ENCODE measurements around the gene BIRC2. TPM values are rescaled to one million over a fixed set of nuclear protein-coding genes. Genes with fewer than 3 reads are reported as not detected.
A peak's percentile ranks its signal among the peaks of the same experiment; 100 is the strongest.

BIRC2 gene
- total RNA-seq, 1 experiment from 2014 or later = 26.7 TPM

DNA sequence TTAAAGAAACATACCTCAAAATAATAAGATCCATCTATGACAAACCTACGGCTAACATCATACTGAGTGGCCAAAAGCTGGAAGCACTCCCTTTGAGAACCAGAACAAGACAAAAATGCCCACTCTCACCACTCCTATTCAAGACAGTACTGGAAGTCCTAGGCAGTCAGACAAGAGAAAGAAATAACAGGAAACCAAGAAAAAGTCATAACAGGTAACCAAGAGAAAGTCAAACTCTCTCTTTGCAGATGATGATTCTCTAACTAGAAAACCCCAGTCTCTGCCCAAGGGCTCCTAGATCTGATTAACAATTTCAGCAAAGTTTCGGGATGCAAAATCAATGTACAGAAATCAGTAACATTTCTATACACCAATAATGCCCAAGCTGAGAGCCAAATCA lies 70.0 kb downstream of the BIRC2 start:
- H3K9me3 ChIP-seq (replicated peaks) = no peaks in the 10 kb centered on the region
- H3K27ac ChIP-seq = no peak overlapping the region
- H3K27me3 ChIP-seq = no peaks in the 10 kb centered on the region
- 0 out of 2 replicates have a peak, but pooled peaks cover 7% of the 10 kb centered on the region for H3K36me3 ChIP-seq
- no peak for DNase-seq
- peaks cover 22% of the 10 kb centered on the region for H3K4me1 ChIP-seq
- H3K4me3 ChIP-seq = no peak overlapping the region

DNA sequence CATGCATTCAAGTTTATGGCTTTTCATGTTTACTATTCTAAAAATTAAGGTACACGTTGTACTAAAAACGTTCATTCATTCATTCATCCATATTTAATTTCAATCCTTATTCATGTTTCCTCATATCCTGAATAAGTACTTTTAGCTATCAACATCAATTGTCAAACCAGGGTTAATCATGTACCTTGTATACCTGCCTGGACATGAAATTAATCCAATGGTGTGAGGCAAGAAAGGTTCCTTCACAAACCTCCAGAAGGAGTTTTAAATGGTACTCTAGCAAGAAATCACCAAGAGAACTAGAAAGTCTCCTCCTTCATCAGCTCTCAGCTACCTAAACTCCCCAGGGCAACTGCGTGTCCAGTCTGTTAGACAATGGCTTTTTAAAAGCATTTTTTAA lies 72.2 kb downstream of the BIRC2 start:
- no peaks in the 10 kb centered on the region for H3K27me3 ChIP-seq
- 0 out of 2 replicates have a peak, but pooled peaks cover 7% of the 10 kb centered on the region for H3K36me3 ChIP-seq
- no peak overlapping the region for H3K4me3 ChIP-seq
- DNase-seq = no peak
- H3K4me1 ChIP-seq = peaks cover 41% of the 10 kb centered on the region
- H3K27ac ChIP-seq = no peak overlapping the region
- no peaks in the 10 kb centered on the region for H3K9me3 ChIP-seq (replicated peaks)

DNA sequence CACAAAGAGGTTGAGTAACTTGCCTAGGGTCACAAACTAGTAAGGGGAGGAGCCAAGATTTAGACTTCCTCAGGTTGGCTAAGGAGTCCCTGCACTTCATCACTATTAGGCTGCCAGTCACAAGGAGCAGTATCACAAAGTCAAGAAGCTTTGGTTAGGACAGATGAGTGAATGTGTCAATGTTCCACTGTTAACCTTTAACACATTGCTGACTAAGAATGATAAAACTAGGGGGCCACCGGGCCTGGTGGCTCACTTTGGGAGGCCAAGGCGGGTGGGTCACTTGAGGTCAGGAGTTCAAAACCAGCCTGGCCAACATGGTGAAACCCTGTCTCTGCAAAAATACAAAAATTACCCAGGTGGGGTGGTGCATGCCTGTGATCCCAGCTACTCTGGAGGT lies 73.5 kb downstream of the BIRC2 start:
- H3K27me3 ChIP-seq = no peaks in the 10 kb centered on the region
- 0 out of 2 replicates have a peak, but pooled peaks cover 7% of the 10 kb centered on the region for H3K36me3 ChIP-seq
- peaks cover 41% of the 10 kb centered on the region for H3K4me1 ChIP-seq
- no peak for DNase-seq
- no peaks in the 10 kb centered on the region for H3K9me3 ChIP-seq (replicated peaks)
- H3K4me3 ChIP-seq = no peak overlapping the region
- H3K27ac ChIP-seq = peak overlapping the region; percentile 96

DNA sequence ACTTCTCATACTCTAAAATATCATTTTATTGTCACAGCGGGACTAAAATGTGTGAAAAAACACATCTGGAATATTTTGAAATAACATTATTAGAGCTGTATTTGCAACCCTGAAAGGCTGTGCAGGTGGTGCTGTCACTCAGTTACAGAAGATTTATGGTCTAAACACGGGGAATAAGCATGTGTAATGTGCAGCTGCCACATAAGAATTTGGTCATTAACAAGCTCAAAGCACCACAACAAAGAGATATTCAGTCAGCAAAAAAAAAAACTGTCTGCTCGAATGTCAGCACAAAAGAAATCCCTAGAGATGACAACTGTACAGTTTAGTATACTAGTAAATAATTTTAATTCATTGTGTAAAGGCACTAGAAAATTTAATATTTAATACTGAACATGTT lies 74.2 kb downstream of the BIRC2 start:
- Histone ChIP-seq H3K9me3 (replicated peaks) (no peaks in the 10 kb centered on the region), H3K27me3 (no peaks in the 10 kb centered on the region), H3K4me3 (no peak overlapping the region), H3K36me3 (0 out of 2 replicates have a peak, but pooled peaks cover 7% of the 10 kb centered on the region), H3K27ac (peak overlapping the region; percentile 96), H3K4me1 (peaks cover 41% of the 10 kb centered on the region)
- peak; percentile 83 to 93 for DNase-seq

DNA sequence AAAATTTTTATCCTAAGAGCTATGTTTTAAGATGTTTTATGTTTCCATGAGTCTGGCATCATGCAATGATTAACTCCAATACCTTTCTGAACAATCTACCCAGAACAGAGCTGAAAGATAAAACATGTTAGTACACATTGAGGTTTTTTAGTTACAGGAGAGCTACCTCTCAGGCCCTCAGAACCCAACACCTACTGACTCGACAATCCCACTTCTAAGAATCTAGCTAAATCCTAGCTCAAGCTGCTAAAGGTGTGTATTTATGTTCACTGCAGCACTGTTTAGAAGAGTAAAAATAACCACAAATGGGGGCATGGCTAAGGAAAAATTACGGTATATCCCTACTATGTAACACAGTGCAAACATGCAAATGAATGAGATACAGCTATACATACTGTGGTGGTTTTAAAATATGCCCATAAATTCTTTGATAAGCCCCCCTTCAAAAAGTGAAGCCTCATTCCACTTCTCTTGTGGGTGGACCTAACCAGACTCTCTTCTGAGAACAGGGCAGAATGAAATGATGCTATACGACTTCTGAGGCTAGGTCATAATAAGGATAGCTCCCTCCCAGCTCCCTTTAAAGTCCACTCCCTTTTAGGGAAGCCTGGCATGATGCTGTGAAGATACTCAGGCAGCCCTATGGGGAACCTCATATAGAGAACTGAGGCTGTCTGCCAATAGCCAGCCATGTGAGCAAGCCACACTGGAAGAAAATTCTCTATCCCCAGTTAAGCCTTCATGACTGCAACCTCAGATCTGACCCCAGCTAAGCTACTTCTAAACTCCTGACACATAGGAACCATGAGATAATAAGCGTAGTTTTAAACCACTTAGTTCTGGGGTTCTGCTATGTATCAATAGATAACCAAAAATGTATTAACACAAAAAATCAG lies 76.1 kb downstream of the BIRC2 start:
- no peak overlapping the region for H3K4me3 ChIP-seq
- H3K9me3 ChIP-seq (replicated peaks) = no peaks in the 10 kb centered on the region
- H3K36me3 ChIP-seq = 0 out of 2 replicates have a peak, but pooled peaks cover 6% of the 10 kb centered on the region
- H3K27me3 ChIP-seq = no peaks in the 10 kb centered on the region
- no peak overlapping the region for H3K27ac ChIP-seq
- peak; percentile 9 to 50 for DNase-seq
- H3K4me1 ChIP-seq = peaks cover 41% of the 10 kb centered on the region

DNA sequence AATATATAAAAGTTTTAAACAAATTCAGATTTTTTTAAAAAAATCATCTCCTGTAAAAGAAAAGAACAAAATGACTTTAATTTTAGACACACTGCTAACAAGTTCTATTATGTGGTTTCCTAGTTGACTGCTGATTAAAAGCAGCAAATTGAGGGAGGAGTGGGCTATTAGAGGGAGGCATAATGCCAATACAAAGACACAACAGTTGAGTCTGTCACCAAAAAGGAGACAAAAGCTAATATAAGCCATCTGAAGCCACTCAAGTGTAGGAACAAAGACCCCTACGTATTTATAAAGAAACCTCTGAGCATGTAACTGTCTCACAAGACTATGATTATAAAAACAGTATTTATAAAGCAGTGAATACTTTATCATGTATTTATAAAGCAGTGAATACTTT lies 76.9 kb downstream of the BIRC2 start:
- no peaks in the 10 kb centered on the region for H3K27me3 ChIP-seq
- H3K4me1 ChIP-seq = peaks cover 44% of the 10 kb centered on the region
- no peak overlapping the region for H3K4me3 ChIP-seq
- H3K9me3 ChIP-seq (replicated peaks) = no peaks in the 10 kb centered on the region
- DNase-seq = no peak
- H3K36me3 ChIP-seq = no peaks in the 10 kb centered on the region
- H3K27ac ChIP-seq = no peak overlapping the region

DNA sequence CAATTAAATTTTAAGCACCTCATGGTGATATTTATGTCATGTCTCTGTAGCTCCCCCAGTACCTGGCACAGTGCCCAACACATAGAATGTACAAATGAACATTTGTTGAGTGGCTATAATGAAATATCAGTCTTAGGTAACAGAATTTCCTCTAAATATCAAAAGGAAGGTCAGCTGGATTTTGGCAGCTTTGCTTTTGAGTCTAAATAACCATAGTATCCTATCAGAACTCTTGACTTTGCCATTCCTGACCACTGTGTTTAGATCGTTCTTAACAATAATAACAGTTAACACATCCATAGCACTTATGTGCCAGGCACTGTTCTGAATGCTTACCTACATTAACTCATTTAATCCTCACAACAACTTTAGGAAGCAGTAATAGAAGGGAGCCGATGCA lies 79.0 kb downstream of the BIRC2 start:
- Histone ChIP-seq H3K4me3 (no peak overlapping the region), H3K27ac (no peak overlapping the region), H3K9me3 (replicated peaks) (no peaks in the 10 kb centered on the region), H3K27me3 (no peaks in the 10 kb centered on the region), H3K36me3 (no peaks in the 10 kb centered on the region), H3K4me1 (peaks cover 46% of the 10 kb centered on the region)
- DNase-seq = no peak

DNA sequence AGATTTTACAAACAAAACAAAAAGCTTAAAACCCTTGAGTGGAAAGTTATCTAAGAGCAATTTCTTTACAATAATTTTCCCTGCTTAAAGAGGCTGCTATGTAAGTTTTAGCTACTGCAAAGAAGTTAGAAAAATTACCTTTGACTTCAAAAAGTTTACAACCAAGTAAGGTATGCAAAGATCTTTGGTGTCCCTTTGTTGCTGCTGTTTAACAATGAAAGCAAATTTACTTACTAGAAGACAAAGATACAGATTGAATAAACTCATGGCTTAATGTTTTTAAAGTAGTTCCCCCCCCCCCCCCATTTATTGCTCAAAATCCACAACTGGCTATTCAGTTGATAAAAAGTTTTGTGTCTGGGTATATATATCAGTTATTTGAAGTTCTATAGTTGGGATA lies 79.6 kb downstream of the BIRC2 start:
- no peak overlapping the region for H3K27ac ChIP-seq
- no peak overlapping the region for H3K4me3 ChIP-seq
- no peaks in the 10 kb centered on the region for H3K27me3 ChIP-seq
- no peak for DNase-seq
- no peaks in the 10 kb centered on the region for H3K9me3 ChIP-seq (replicated peaks)
- peaks cover 45% of the 10 kb centered on the region for H3K4me1 ChIP-seq
- no peaks in the 10 kb centered on the region for H3K36me3 ChIP-seq

DNA sequence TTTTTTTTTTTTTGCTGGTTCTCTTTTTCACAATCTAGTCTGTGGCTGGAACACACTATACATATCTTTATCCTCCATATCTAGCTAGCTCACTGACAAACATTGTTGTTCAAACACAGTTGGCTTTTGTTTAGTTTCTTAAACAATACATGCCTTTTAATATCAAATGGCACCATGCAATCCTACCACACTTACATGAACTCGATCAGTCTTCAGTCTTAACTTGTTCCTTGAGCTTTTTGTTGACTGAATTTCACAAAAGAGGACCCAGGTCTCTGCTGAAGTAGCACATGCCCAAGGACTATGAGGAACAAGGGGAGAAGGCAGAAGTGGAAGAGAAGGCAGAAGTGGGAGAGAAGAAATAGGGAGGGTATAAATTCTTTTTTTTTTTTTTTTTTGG lies 80.1 kb downstream of the BIRC2 start:
- Histone ChIP-seq H3K4me1 (peaks cover 40% of the 10 kb centered on the region), H3K36me3 (no peaks in the 10 kb centered on the region), H3K9me3 (replicated peaks) (no peaks in the 10 kb centered on the region), H3K4me3 (no peak overlapping the region), H3K27ac (no peak overlapping the region), H3K27me3 (no peaks in the 10 kb centered on the region)
- DNase-seq = no peak

Other genes starting within 250 kb of the BIRC2 start
- gene YAP1, start 236.8 kb upstream of the BIRC2 start, total RNA-seq (2014; rRNA removed; shearing (Covaris generic)) = 37.5 and 42.7 TPM in 2 replicates
- gene BIRC3, start 29.7 kb upstream of the BIRC2 start, total RNA-seq (2014; rRNA removed; shearing (Covaris generic)) = 0.08 TPM in 1 of 2 replicates, not detected in the other
- 164 and 188 TPM in 2 replicates for gene TMEM123, start 105.6 kb downstream of the BIRC2 start, total RNA-seq (2014; rRNA removed; shearing (Covaris generic))
- gene MMP7, start 183.5 kb downstream of the BIRC2 start, total RNA-seq (2014; rRNA removed; shearing (Covaris generic)) = not detected in 2 replicates